AG04450 (cell line): ENCODE results near the gene OR1F1. TPM values are rescaled to one million over a fixed set of nuclear protein-coding genes. Genes with fewer than 3 reads are reported as not detected.
"Not testable (repeated sequence)": the region's sequence is repeated elsewhere in the genome, so short reads cannot be mapped to it uniquely, and the experiment has no call there.

Source experiments
- CTCF ChIA-PET: fragments of 300-600, 350-600 bp; formaldehyde crosslinking; extraction: SDS; loops from one replicate; lab custom pipeline; 2022; ENCODE audit warnings: antibody characterized with exemption, inconsistent platforms; lab: Charles Lee
- POLR2A ChIA-PET: fragments of 350-600 bp; formaldehyde crosslinking; extraction: SDS; loops from one replicate; lab custom pipeline; 2021; ENCODE audit warnings: antibody characterized with exemption, inconsistent platforms; lab: Yijun Ruan, JAX
- DNase-seq: peaks from one replicate; pipeline ENCODE4 v3.0.0-alpha.2; 2011; ENCODE audit warnings: low read depth, low spot score
- H3K27ac ChIP-seq: one replicate; pipeline ENCODE4 v1.5.1; 2012; ENCODE audit warnings: low read depth, low read length, control low read depth
- H3K27me3 ChIP-seq: one replicate; pipeline ENCODE4 v1.6.0; 2012; ENCODE audit warnings: low read length; ENCODE audit not compliant: control insufficient read depth, insufficient read depth
- H3K4me3 ChIP-seq: 2 replicates; pipeline ENCODE4 v1.5.1; 2011; ENCODE audit warnings: mild to moderate bottlenecking, low read depth, low read length, control low read depth
- H3K9me3 ChIP-seq: 2 replicates; pipeline ENCODE4 v1.5.1; 2012; ENCODE audit warnings: low read length; ENCODE audit not compliant: control insufficient read depth, insufficient read depth
- polyA plus RNA-seq: library from polyadenylated mRNA; depleted of rRNA; stranded (reverse); fragments of >200 nt; gene quantifications from 2 replicates; pipeline ENCODE4 v1.2.3, GENCODE V29; 2011
- TF ChIP-seq, protein P1 (sequence below): IDR thresholded peaks from 2 replicates; pipeline ENCODE4 v1.5.1; 2011; ENCODE audit warnings: low read depth, low read length, control low read depth, inconsistent platforms

The OR1F1 gene
- polyA plus RNA-seq, 1 experiment: 0.29 TPM

DNA sequence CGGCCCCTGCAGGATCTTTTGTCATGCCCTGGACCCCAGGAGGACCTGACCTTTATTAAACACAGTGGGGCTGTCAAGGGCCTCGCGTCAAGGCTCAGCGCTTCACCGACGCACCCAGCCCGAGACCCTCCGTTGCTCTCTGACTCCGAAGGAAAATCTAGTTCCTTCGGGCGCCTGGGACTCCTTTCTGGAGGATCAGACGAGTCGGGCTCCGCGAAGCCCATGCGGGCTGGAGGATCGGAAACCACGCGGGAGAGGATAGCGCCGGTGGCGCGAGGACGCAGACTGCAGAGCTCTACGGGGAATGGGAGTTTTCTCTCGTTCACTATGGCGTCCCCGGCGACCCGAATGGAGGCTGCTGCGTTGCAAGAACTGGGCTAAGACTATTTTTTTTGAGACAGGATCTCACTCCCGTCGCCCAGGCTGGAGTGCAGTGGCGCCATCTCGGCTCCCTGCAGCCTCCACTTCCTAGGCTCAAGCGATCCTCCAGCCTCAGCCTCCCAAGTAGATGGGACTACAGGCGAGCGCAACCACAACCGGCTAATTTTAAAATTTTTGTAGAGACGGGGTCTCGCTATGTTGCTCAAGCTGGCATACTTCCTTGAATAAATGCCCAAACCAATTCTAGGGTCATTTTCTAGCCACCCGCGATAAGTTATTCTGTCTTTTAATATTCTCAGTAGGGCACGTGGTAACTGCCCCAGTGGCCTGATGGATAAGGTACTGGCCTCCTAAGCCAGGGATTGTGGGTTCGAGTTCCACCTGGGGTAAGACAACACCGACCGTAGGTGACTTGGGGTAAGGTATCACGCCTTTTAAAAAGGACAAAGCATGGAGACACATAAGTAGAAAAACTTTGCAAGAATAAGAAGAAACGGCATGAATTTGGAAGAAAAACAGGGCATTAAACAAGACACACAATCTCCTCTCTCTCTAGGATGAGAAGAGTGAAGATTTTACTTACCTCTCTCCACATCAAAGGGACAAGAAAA is 5.5 kb downstream of the OR1F1 start:
- CTCF ChIA-PET: no interaction called here
- TF ChIP-seq, protein P1, sequence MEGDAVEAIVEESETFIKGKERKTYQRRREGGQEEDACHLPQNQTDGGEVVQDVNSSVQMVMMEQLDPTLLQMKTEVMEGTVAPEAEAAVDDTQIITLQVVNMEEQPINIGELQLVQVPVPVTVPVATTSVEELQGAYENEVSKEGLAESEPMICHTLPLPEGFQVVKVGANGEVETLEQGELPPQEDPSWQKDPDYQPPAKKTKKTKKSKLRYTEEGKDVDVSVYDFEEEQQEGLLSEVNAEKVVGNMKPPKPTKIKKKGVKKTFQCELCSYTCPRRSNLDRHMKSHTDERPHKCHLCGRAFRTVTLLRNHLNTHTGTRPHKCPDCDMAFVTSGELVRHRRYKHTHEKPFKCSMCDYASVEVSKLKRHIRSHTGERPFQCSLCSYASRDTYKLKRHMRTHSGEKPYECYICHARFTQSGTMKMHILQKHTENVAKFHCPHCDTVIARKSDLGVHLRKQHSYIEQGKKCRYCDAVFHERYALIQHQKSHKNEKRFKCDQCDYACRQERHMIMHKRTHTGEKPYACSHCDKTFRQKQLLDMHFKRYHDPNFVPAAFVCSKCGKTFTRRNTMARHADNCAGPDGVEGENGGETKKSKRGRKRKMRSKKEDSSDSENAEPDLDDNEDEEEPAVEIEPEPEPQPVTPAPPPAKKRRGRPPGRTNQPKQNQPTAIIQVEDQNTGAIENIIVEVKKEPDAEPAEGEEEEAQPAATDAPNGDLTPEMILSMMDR: no peak
- Histone ChIP-seq H3K27me3 (peaks cover 18% of the 10 kb centered on the region), H3K27ac (no peak overlapping the region), H3K9me3 (peaks cover 18% of the 10 kb centered on the region), H3K4me3 (no peak overlapping the region)
- POLR2A ChIA-PET: no interaction called here
- no peak for DNase-seq

DNA sequence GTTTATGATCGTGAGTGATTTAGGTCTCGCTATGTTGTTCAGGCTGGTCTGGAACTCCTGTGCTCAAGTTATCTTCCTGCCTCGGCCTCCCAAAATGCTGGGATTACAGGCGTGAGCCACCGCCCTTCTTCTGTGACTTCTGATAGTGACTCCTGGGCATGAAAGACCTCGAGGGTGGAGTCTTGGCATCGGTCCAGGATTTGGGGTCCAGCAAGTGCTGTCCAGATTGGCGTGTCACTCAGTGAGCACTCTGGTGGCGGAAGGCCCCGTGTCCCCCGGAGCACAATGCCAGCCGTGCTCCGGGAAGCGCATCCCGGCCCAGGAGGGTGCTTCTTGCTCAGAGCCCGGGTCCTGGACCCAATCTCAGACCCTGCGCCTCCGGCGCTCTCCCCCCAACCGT is 6.8 kb downstream of the OR1F1 start:
- TF ChIP-seq, protein P1: no peak
- H3K27me3 ChIP-seq: peaks cover 18% of the 10 kb centered on the region
- peaks cover 18% of the 10 kb centered on the region for H3K9me3 ChIP-seq
- DNase-seq: no peak
- ChIA-PET POLR2A (no interaction called here), CTCF (no interaction called here)
- no peak overlapping the region for H3K4me3 ChIP-seq
- H3K27ac ChIP-seq: no peak overlapping the region

DNA sequence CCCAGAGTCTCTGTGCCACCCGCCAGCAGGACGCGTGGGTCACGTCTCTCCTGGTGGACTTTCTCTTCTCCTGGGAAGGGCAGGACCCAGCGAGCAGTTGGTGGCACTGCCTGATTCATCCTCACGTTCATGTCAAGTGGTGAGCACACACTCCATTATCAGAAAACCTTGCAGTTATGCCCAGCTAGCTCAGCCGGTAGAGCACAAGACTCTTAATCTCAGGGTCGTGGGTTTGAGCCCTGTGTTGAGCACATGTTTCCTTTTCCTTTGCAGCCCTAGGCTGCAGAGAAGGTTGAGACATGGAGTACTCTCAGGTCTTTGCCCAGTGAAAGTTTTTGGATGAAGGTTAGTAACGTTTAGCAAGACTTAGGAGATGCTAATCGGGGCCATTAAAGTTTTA is 8.0 kb downstream of the OR1F1 start:
- H3K4me3 ChIP-seq: no peak overlapping the region
- no peak for DNase-seq
- TF ChIP-seq, protein P1: no peak
- CTCF ChIA-PET: no interaction called here
- H3K27ac ChIP-seq: no peak overlapping the region
- POLR2A ChIA-PET: no interaction called here
- H3K9me3 ChIP-seq: peaks cover 18% of the 10 kb centered on the region
- H3K27me3 ChIP-seq: peaks cover 11% of the 10 kb centered on the region

DNA sequence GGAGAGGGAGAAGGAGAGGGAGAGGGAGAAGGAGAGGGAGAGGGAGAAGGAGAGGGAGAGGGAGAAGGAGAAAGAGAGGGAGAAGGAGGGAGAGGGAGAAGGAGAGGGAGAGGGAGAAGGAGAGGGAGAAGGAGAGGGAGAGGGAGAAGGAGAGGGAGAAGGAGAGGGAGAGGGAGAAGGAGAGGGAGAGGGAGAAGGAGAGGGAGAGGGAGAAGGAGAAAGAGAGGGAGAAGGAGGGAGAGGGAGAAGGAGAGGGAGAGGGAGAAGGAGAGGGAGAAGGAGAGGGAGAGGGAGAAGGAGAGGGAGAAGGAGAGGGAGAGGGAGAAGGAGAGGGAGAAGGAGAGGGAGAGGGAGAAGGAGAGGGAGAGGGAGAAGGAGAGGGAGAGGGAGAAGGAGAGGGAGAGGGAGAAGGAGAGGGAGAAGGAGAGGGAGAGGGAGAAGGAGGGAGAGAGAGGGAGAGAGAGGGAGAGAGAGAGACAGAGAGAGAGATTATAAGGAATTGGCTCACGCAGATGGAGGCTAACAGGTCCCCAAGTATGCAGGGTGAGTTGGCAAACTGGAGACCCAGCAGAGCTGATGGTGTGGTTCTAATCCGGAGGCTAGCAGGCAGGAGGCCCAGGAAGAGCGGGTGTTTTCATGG is 9.8 kb downstream of the OR1F1 start:
- CTCF ChIA-PET, H3K27me3 ChIP-seq: not testable (repeated sequence)

DNA sequence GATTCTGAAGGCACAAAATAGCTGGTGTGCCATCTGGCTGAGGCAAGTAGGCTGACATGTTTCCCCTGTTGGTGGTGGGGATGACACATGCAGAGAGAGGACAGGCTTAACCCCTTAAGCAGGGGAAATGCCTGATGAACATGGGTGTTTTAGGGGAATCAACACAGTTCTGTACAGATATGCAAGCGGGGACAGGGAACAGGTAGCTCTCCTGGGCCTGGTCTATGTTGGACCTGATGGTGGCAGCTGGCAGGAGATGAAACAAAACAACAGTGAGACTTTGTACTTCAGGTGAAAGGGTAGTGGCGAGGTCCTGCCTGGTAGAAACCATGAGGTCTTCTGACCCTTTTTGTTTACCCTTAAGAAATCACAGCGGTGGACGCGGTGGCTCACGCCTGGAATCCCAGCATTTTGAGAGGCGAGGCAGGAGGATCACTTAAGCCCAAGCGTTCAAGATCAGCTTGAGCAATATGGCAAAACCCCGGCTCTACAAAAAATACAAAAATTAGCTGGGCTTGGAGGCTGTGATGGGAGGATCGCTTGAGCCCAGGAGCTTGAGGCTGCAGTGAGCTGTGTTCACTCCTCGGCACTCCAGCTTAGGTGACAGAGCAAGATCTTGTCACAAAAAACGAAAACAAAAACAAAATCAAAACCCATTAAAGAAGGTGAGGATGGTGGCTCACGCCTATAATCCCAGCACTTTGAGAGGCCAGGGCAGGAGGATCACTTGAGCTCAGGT is 10.5 kb downstream of the OR1F1 start:
- Histone ChIP-seq H3K27me3 (peaks cover 3% of the 10 kb centered on the region), H3K4me3 (no peak overlapping the region), H3K27ac (no peak overlapping the region), H3K9me3 (peaks cover 3% of the 10 kb centered on the region)
- DNase-seq: no peak
- POLR2A ChIA-PET: interaction anchor here (0.6 kb wide), 1 partner anchor 9 kb away, joined by 4 read pairs; no protein-coding TSS in a partner anchor
- CTCF ChIA-PET: interaction anchor here (0.6 to 0.8 kb wide), 2 partner anchors 46 to 69 kb away, joined by 3 to 8 read pairs; no protein-coding TSS in a partner anchor
- TF ChIP-seq, protein P1: no peak

More for the DNA sequence above, 9.8 kb downstream of the OR1F1 start:
- H3K27ac ChIP-seq, H3K4me3 ChIP-seq, POLR2A ChIA-PET, DNase-seq, H3K9me3 ChIP-seq: not testable (repeated sequence)
